HepG2 (cell line): ENCODE data around the gene RSF1. TPM values are rescaled to one million over a fixed set of nuclear protein-coding genes. Genes with fewer than 3 reads are reported as not detected.

Experiments
- BCL6 ChIP-seq: IDR thresholded peaks from 2 replicates; pipeline ENCODE4 v1.6.1; 2016; ENCODE audit warnings: missing genetic modification reagents, missing compliant biosample characterization
- ELF3 ChIP-seq: IDR thresholded peaks from 2 replicates; pipeline ENCODE4 v1.6.1; 2016; ENCODE audit warnings: missing genetic modification reagents, missing compliant biosample characterization
- FOXA3 ChIP-seq: IDR thresholded peaks from 2 replicates; pipeline ENCODE4 v1.6.1; 2016; ENCODE audit warnings: missing genetic modification reagents, missing compliant biosample characterization
- FOXJ3 ChIP-seq: sonication (generic); formaldehyde crosslinking; IDR thresholded peaks from 2 replicates; pipeline ENCODE4 v1.4.0; 2020; ENCODE audit warnings: missing genetic modification reagents, mild to moderate bottlenecking, borderline replicate concordance
- GATAD2A ChIP-seq: IDR thresholded peaks from 2 replicates; pipeline ENCODE4 v1.6.1; 2016
- GFI1 ChIP-seq: sonication (generic); formaldehyde crosslinking; IDR thresholded peaks from 2 replicates; pipeline ENCODE4 v1.5.0; 2020; ENCODE audit warnings: missing genetic modification reagents, mild to moderate bottlenecking, borderline replicate concordance
- GTF2F1 ChIP-seq: fragments of 150-350 bp; IDR thresholded peaks from 2 replicates; pipeline ENCODE4 v1.6.1; 2014; ENCODE audit warnings: low read length
- HNF4A ChIP-seq: sonication (generic); formaldehyde crosslinking; IDR thresholded peaks from 2 replicates; pipeline ENCODE4 v1.4.0; 2020; ENCODE audit warnings: missing genetic modification reagents
- KLF16 ChIP-seq, 2 experiments: sonication (generic) in 1 of 2; formaldehyde crosslinking in 1 of 2; IDR thresholded peaks; 2 replicates each; pipeline versions ENCODE4 v1.6.1 to v1.8.0; 2016 to 2023; ENCODE audit warnings: missing genetic modification reagents in 2 of 2, missing compliant biosample characterization in 1 of 2
- MIER2 ChIP-seq: IDR thresholded peaks from 2 replicates; pipeline ENCODE4 v1.6.1; 2016; ENCODE audit warnings: missing biosample characterization, missing genetic modification reagents
- MIER3 ChIP-seq: IDR thresholded peaks from 2 replicates; pipeline ENCODE4 v1.6.1; 2016; ENCODE audit warnings: missing compliant biosample characterization, borderline replicate concordance
- MIXL1 ChIP-seq: IDR thresholded peaks from 2 replicates; pipeline ENCODE4 v1.6.1; 2016
- NCOR1 ChIP-seq: fragments of 200-600 bp; sonication (generic); IDR thresholded peaks from 2 replicates; pipeline ENCODE4 v1.7.0; 2017; ENCODE audit warnings: antibody characterized with exemption, low read length, borderline replicate concordance
- RELA ChIP-seq: sonication (generic); formaldehyde crosslinking; IDR thresholded peaks from 2 replicates; pipeline ENCODE4 v1.4.0; 2020; ENCODE audit warnings: missing genetic modification reagents
- SETDB1 ChIP-seq: sonication (generic); formaldehyde crosslinking; IDR thresholded peaks from 2 replicates; pipeline ENCODE4 v1.5.1; 2020; ENCODE audit warnings: missing genetic modification reagents, mild to moderate bottlenecking, borderline replicate concordance
- SOX5 ChIP-seq: IDR thresholded peaks from 2 replicates; pipeline ENCODE4 v1.6.1; 2016; ENCODE audit warnings: borderline replicate concordance
- ZNF138 ChIP-seq: sonication (generic); formaldehyde crosslinking; IDR thresholded peaks from 2 replicates; pipeline ENCODE4 v1.5.0; 2020; ENCODE audit warnings: mild to moderate bottlenecking, low read depth, missing genetic modification reagents
- ZNF317 ChIP-seq: sonication (generic); formaldehyde crosslinking; IDR thresholded peaks from 2 replicates; pipeline ENCODE4 v1.5.0; 2020; ENCODE audit warnings: mild to moderate bottlenecking, missing genetic modification reagents
- ZNF331 ChIP-seq: sonication (generic); formaldehyde crosslinking; IDR thresholded peaks from 2 replicates; pipeline ENCODE4 v1.4.0; 2020; ENCODE audit warnings: missing genetic modification reagents
- polyA plus RNA-seq, 8 experiments: library from polyadenylated mRNA; depleted of rRNA in 3 of 8; stranded (reverse) in 7 of 8; unstranded in 1 of 8; fragments of >200 nt; fragmentation: Illumina TruSeq in 4 of 8; extraction: Trizol in 4 of 8; gene quantifications; 2 replicates each; pipeline versions ENCODE4 v1.2.1 to v1.2.3, GENCODE V29; 2011 to 2016; ENCODE audit warnings: low read depth in 4 of 8, missing spikeins in 1 of 8, mixed read lengths in 1 of 8; ENCODE audit not compliant: insufficient read depth in 1 of 8
- total RNA-seq, 5 experiments: library from RNA; depleted of rRNA; stranded (reverse); fragments of >200 nt; fragmentation: Illumina TruSeq; extraction: Trizol; gene quantifications; 2 replicates each; pipeline ENCODE4 v1.2.3, GENCODE V29; 2016; ENCODE audit warnings: low read depth in 1 of 5
- TF ChIP-seq, protein P1 (sequence below): sonication (generic); formaldehyde crosslinking; IDR thresholded peaks from 2 replicates; pipeline ENCODE4 v1.5.1; 2020; ENCODE audit warnings: missing genetic modification reagents, mild to moderate bottlenecking, borderline replicate concordance
- TF ChIP-seq, protein P2 (sequence below): sonication (generic); formaldehyde crosslinking; IDR thresholded peaks from 2 replicates; pipeline ENCODE4 v1.5.1; 2020; ENCODE audit warnings: mild to moderate bottlenecking, missing genetic modification reagents, moderate library complexity
- TF ChIP-seq, protein P3 (sequence below): IDR thresholded peaks from 2 replicates; pipeline ENCODE4 v1.4.0; 2020; ENCODE audit warnings: mild to moderate bottlenecking, missing genetic modification reagents
- TF ChIP-seq, protein P4 (sequence below): sonication (generic); formaldehyde crosslinking; IDR thresholded peaks from 2 replicates; pipeline ENCODE4 v1.8.0; 2022; ENCODE audit warnings: mild to moderate bottlenecking, missing genetic modification reagents, borderline replicate concordance
- TF ChIP-seq, protein P5 (sequence below): sonication (generic); formaldehyde crosslinking; IDR thresholded peaks from 2 replicates; pipeline ENCODE4 v1.4.0; 2020; ENCODE audit warnings: missing genetic modification reagents

Gene RSF1
- total and polyA plus RNA-seq, 2 of the 13 experiments (the other 11 are each of a cell fraction or from before 2014, with no cell fraction given), result 15.5 to 33.1 TPM

DNA sequence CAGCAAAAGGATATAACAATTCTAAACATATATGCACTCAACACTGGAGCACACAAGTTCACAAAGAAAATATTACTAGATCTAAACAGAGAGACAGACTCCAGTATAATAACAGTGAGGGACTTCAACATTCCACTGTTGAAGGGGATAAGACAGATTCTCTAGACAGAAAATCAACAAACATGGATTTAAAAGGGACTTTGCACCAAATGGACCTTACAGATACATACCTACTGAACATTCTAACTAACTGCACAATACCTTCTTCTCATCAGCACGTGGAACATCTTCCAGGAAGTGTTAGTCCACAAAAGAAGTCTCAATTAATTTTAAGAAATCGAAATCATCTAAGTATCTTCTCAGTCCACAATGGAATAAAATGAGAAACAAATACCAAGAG lies 26.6 kb downstream of the RSF1 start (continued):
- TF ChIP-seq ELF3 (CRISPR knock-in tag) (peak; percentile 50; the same call in 1 of the 2 replicates), BCL6 (CRISPR knock-in tag) (peak; percentile 82), MIER2 (CRISPR knock-in tag) (peak; percentile 44; the same call in 1 of the 2 replicates), MIXL1 (peak; percentile 49; the same call in 1 of the 2 replicates), KLF16 (CRISPR knock-in tag; IDR thresholded peaks at IDR 0.05) (0 out of 4 replicates have a peak, but pooled peaks of 1 of the 2 experiments have one; percentile 26), NCOR1 (peak; percentile 45; the same call in 1 of the 2 replicates), ZNF331 (CRISPR knock-in tag) (0 out of 2 replicates have a peak, but pooled peaks have one; percentile 46), GTF2F1 (no peak), SOX5 (CRISPR knock-in tag) (peak; percentile 52; the same call in 1 of the 2 replicates), RELA (no peak), MIER3 (CRISPR knock-in tag) (peak; percentile 43; the same call in 1 of the 2 replicates), SETDB1 (CRISPR knock-in tag) (no peak), FOXA3 (0 out of 2 replicates have a peak, but pooled peaks have one; percentile 48), GFI1 (CRISPR knock-in tag) (0 out of 2 replicates have a peak, but pooled peaks have one; percentile 49), ZNF138 (CRISPR knock-in tag) (no peak), GATAD2A (CRISPR knock-in tag) (peak; percentile 75), FOXJ3 (CRISPR knock-in tag) (no peak), ZNF317 (CRISPR knock-in tag) (peak; percentile 94), HNF4A (peak; percentile 87)
- TF ChIP-seq, protein P1, sequence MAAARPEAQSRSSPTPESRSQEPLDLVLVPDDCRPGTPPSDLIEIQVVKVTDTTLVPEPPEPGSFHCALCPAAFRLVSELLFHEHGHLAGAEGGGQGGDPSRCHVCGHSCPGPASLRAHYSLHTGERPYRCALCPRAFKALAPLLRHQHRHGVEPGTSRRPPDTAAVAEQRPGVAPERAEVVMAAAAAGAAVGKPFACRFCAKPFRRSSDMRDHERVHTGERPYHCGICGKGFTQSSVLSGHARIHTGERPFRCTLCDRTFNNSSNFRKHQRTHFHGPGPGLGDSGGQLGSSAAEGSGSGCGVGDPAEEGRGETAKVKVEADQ (CRISPR knock-in tag), result 0 out of 2 replicates have a peak, but pooled peaks have one; percentile 32
- TF ChIP-seq, protein P2, sequence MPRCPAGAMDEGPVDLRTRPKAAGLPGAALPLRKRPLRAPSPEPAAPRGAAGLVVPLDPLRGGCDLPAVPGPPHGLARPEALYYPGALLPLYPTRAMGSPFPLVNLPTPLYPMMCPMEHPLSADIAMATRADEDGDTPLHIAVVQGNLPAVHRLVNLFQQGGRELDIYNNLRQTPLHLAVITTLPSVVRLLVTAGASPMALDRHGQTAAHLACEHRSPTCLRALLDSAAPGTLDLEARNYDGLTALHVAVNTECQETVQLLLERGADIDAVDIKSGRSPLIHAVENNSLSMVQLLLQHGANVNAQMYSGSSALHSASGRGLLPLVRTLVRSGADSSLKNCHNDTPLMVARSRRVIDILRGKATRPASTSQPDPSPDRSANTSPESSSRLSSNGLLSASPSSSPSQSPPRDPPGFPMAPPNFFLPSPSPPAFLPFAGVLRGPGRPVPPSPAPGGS, result no peak
- TF ChIP-seq, protein P3, sequence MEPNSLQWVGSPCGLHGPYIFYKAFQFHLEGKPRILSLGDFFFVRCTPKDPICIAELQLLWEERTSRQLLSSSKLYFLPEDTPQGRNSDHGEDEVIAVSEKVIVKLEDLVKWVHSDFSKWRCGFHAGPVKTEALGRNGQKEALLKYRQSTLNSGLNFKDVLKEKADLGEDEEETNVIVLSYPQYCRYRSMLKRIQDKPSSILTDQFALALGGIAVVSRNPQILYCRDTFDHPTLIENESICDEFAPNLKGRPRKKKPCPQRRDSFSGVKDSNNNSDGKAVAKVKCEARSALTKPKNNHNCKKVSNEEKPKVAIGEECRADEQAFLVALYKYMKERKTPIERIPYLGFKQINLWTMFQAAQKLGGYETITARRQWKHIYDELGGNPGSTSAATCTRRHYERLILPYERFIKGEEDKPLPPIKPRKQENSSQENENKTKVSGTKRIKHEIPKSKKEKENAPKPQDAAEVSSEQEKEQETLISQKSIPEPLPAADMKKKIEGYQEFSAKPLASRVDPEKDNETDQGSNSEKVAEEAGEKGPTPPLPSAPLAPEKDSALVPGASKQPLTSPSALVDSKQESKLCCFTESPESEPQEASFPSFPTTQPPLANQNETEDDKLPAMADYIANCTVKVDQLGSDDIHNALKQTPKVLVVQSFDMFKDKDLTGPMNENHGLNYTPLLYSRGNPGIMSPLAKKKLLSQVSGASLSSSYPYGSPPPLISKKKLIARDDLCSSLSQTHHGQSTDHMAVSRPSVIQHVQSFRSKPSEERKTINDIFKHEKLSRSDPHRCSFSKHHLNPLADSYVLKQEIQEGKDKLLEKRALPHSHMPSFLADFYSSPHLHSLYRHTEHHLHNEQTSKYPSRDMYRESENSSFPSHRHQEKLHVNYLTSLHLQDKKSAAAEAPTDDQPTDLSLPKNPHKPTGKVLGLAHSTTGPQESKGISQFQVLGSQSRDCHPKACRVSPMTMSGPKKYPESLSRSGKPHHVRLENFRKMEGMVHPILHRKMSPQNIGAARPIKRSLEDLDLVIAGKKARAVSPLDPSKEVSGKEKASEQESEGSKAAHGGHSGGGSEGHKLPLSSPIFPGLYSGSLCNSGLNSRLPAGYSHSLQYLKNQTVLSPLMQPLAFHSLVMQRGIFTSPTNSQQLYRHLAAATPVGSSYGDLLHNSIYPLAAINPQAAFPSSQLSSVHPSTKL (CRISPR knock-in tag), result peak; percentile 68
- TF ChIP-seq, protein P4, sequence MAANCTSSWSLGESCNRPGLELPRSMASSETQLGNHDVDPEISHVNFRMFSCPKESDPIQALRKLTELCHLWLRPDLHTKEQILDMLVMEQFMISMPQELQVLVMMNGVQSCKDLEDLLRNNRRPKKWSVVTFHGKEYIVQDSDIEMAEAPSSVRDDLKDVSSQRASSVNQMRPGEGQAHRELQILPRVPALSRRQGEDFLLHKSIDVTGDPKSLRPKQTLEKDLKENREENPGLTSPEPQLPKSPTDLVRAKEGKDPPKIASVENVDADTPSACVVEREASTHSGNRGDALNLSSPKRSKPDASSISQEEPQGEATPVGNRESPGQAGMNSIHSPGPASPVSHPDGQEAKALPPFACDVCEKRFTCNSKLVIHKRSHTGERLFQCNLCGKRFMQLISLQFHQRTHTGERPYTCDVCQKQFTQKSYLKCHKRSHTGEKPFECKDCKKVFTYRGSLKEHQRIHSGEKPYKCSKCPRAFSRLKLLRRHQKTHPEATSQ (CRISPR knock-in tag), result no peak
- TF ChIP-seq, protein P5, sequence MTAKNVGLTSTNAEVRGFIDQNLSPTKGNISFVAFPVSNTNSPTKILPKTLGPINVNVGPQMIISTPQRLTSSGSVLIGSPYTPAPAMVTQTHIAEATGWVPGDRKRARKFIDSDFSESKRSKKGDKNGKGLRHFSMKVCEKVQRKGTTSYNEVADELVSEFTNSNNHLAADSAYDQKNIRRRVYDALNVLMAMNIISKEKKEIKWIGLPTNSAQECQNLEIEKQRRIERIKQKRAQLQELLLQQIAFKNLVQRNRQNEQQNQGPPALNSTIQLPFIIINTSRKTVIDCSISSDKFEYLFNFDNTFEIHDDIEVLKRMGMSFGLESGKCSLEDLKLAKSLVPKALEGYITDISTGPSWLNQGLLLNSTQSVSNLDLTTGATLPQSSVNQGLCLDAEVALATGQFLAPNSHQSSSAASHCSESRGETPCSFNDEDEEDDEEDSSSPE (CRISPR knock-in tag), result no peak
